Astrocyte of the cerebellum (primary cell): Measurements from ENCODE around the gene TCF4.

Experiments used
- DNase-seq: peaks from one replicate; pipeline ENCODE4 v3.0.0-alpha.2; 2011; ENCODE audit warnings: low read depth
- H3K4me3 ChIP-seq: 2 replicates; pipeline ENCODE4 v1.5.1; 2011; ENCODE audit warnings: mild to moderate bottlenecking, low read depth, low read length, moderate library complexity
- in situ Hi-C: cut with HindIII; loops from 2 replicates; pipeline ENCODE4 v1.10.0; 2017; ENCODE audit warnings: low sequenced_read_pairs
- TF ChIP-seq, protein P1 (sequence below): IDR thresholded peaks from 2 replicates; pipeline ENCODE4 v1.5.1; 2012; ENCODE audit warnings: low read length, low read depth, moderate library complexity, mild to moderate bottlenecking; ENCODE audit errors: missing control alignments

The TCF4 gene

DNA sequence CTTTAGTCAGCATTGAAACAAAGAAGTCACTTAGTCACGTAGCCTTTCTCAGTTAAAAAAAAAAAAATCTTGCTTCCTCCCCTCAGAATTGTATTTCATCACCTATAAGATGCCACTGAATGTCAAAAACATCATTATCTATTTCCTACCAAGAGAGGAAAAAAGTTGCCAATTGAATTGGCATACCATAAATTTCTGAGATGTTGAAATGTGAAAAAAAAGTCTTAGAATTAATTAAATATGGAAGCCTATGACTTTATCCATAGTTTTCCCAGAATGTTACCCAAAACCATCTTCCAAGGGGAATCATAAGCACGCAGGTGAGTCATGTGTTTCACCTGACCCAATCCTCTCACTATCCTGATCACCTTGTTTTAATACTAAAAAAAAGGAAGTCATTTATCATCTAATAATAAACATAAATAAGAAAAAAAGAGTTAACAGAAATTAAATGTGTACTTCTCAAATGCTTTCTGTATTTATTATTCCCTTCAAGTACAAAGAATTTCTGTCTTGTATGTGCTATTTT is 205.7 kb downstream of the TCF4 start:
- H3K4me3 ChIP-seq = no peak overlapping the region
- in situ Hi-C loops = no loop called here
- DNase-seq = no peak
- TF ChIP-seq, protein P1, sequence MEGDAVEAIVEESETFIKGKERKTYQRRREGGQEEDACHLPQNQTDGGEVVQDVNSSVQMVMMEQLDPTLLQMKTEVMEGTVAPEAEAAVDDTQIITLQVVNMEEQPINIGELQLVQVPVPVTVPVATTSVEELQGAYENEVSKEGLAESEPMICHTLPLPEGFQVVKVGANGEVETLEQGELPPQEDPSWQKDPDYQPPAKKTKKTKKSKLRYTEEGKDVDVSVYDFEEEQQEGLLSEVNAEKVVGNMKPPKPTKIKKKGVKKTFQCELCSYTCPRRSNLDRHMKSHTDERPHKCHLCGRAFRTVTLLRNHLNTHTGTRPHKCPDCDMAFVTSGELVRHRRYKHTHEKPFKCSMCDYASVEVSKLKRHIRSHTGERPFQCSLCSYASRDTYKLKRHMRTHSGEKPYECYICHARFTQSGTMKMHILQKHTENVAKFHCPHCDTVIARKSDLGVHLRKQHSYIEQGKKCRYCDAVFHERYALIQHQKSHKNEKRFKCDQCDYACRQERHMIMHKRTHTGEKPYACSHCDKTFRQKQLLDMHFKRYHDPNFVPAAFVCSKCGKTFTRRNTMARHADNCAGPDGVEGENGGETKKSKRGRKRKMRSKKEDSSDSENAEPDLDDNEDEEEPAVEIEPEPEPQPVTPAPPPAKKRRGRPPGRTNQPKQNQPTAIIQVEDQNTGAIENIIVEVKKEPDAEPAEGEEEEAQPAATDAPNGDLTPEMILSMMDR = no peak

DNA sequence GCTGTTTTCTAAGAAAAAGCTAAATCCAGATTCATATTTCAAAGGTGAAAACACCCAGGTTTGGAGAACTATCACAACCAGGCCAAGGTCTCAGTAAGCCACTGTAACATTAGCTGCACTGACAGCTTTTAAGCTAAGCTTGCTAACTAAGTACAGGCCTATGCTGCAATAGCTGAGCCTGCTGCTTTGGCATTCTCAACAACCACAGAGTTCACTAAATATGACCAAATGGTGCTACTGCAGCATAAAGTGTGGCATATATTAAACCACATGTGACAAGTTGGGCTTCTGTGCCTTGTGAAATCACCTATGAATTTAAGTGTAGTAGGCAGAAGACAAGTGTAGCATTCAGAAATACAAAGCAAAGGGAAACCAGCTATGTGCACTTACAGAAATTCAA is 206.7 kb downstream of the TCF4 start:
- H3K4me3 ChIP-seq = no peak overlapping the region
- TF ChIP-seq, protein P1 = no peak
- peak; percentile 45 for DNase-seq
- in situ Hi-C loops = no loop called here

DNA sequence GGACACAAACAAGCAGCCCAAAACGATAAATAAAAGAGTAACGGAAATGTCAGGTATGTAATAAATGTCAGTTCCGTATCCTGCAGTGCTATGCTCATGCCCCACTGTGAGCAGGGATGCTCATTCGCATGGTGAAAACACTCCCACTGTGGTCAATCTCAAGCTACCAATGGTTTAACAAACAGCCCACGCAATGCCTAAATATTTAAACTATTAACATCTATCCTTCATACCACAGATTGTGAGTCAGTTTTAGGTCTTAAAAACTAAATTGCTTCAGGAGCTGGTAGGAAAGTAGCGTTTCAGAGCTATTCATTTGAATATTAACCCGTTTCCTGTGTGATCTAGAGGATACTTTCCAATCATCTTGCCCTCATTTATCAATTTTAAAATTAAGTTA is 207.4 kb downstream of the TCF4 start:
- H3K4me3 ChIP-seq = no peak overlapping the region
- in situ Hi-C loops = no loop called here
- no peak for DNase-seq
- TF ChIP-seq, protein P1 = no peak

DNA sequence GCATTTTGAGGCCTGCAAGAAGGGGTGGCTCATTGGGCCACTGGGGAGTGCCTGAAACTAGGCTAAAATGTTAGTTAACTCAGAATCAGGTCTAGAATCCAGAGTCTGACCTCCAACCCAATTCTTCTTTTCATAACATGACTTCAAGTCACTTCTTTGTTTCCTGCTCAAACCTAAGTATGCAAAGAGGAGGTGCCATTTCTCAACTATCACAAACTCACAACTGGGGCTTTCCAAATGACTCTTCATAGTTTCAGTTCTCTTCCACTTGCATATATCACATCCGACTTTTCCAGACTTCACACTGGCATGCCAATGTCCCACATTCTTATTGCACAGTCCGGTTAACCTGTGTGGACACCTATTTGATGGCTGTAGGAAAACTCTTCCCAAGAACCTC is 211.6 kb downstream of the TCF4 start:
- TF ChIP-seq, protein P1 = no peak
- no peak for DNase-seq

DNA sequence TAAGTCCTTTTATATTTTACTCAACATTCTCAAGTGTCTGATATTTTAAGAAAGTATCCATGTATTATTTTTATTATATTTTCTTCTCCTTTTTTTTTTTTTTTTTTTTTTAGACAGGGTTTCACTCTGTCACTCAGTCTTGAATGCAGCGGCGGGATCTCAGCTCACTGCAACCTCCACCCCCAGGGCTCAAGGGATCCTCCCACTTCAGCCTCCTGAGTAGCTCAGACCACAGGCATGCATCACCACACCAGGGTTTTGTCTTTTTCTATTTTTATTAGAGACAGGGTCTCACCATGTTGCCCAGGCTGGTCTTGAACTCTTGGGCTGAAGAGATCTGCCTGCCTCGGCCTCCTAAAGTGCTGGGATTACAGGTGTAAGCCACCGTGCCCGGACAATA is 212.1 kb downstream of the TCF4 start:
- H3K4me3 ChIP-seq = no peak overlapping the region
- in situ Hi-C loops = no loop called here
- DNase-seq = no peak
- TF ChIP-seq, protein P1 = no peak

More for the DNA sequence above, 211.6 kb downstream of the TCF4 start:
- in situ Hi-C loops = no loop called here
- H3K4me3 ChIP-seq = no peak overlapping the region

DNA sequence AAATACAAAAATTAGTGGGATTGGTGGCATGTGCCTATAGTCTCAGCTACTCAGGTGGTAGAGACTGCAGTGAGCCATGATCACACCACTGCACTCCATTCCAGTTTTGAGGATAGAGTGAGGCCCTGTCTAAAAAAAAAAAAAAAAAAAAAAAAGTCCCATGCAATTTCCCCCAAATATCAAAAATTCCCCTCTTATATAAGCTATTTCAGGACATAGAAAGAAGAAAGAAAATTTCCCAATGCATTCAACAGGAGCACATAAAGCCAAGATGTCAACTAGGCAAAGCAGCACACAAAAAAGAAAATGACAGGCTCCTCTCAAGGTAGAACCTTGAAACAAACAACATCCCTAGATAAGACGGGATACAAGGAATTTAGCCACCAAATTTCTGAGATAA is 213.3 kb downstream of the TCF4 start:
- no peak for DNase-seq
- TF ChIP-seq, protein P1 = no peak
- in situ Hi-C loops = no loop called here
- H3K4me3 ChIP-seq = no peak overlapping the region

DNA sequence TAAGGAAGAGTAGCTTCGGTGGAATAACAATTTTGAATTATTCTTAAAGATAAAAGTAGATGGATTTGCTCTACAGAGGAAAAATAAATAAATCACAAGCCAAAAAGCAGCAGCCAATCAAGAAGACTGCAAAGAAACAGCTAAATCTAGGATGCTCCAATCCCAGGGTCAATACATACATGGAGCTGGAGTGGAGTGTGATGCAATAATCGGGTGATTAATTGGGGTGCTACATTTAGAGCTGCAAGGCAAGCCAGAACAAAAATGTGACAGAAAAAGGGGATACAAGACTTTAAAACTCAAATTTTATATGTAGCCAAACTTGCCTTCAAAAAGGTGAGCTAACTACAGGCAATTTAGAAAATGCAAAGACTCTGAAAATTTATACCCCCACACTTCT is 215.8 kb downstream of the TCF4 start:
- H3K4me3 ChIP-seq = no peak overlapping the region
- DNase-seq = no peak
- in situ Hi-C loops = no loop called here
- TF ChIP-seq, protein P1 = no peak
